Adrenal gland (tissue), 12 donors: Measurements from ENCODE around the gene LSMEM2. TPM values are rescaled to one million over a fixed set of nuclear protein-coding genes. Genes with fewer than 3 reads are reported as not detected.
A peak's percentile ranks its signal among the peaks of the same experiment; 100 is the strongest.
"Not testable (repeated sequence)": the region's sequence is repeated elsewhere in the genome, so short reads cannot be mapped to it uniquely, and the experiment has no call there.

ENCODE experiments used
- DNase-seq, 7 donors: peaks; one replicate each; pipeline ENCODE4 v3.0.0-alpha.2; 2019 to 2020
- H3K27ac ChIP-seq, 5 donors: fragments of 200-600 bp; sonication (generic) in 4 of 5; 1 replicate in 3 of 5; 2 replicates in 2 of 5; pipeline versions ENCODE4 v1.5.1 to v1.8.0; 2016 to 2020; ENCODE audit warnings: mild to moderate bottlenecking in 1 of 5
- H3K27me3 ChIP-seq: fragments of 200-600 bp; 2 replicates; pipeline ENCODE4 v1.8.0; 2021
- H3K36me3 ChIP-seq, 2 donors: fragments of 200-600 bp; replicated peaks in 1 of 2; 1 replicate in 1 of 2; 2 replicates in 1 of 2; pipeline versions ENCODE4 v1.5.1 to v1.8.0; 2018 to 2022
- H3K4me1 ChIP-seq, 2 donors: fragments of 200-600 bp; replicated peaks in 1 of 2; 1 replicate in 1 of 2; 2 replicates in 1 of 2; pipeline versions ENCODE4 v1.5.1 to v1.8.0; 2018 to 2021
- H3K4me3 ChIP-seq, 4 donors: fragments of 200-600 bp; sonication (generic) in 3 of 4; one replicate each; pipeline ENCODE4 v1.5.1; 2016 to 2018
- H3K9me3 ChIP-seq, 3 donors: fragments of 200-600 bp; sonication (generic) in 1 of 3; replicated peaks in 1 of 3; 1 replicate in 2 of 3; 2 replicates in 1 of 3; pipeline versions ENCODE4 v1.5.1 to v1.8.0; 2016 to 2021
- POLR2A ChIP-seq, 2 donors: fragments of 450-650 bp; IDR thresholded peaks; one replicate each; pipeline ENCODE4 v1.6.1; 2017; ENCODE audit warnings: antibody characterized with exemption in 2 of 2, mild to moderate bottlenecking in 2 of 2, moderate library complexity in 1 of 2
- WGBS, 4 donors: extraction: QIAGEN DNeasy Blood & Tissue Kit in 2 of 4; methylation state at CpG; one replicate each; pipeline versions ENCODE4 v1.1.5 to v1.1.7; 2013 to 2017; 5-methylcytosine and 5-hydroxymethylcytosine counted together
- intact Hi-C, 2 donors: fragments of 100-400 bp; cut with DNase I; formaldehyde crosslinking; loops; one replicate each; pipeline versions ENCODE4 v1.14.1 to v1.15.0; 2022 to 2023
- polyA plus RNA-seq, 3 donors: library from polyadenylated mRNA; stranded (reverse); fragments of 200-250 nt in 2 of 3; fragments of 350-450 nt in 1 of 3; fragmentation: Illumina TruSeq in 1 of 3; extraction: RNeasy Lipid Tissue Mini Kit (QIAGEN cat#74804) in 1 of 3; gene quantifications; one replicate each; pipeline ENCODE4 v1.2.3, GENCODE V29; 2013 to 2014
- total RNA-seq, 9 donors: library from RNA; depleted of rRNA in 4 of 9; stranded (reverse); fragments of >200 nt in 4 of 9; fragments of 120-200 nt in 1 of 9; fragmentation: NEBNext Ultra II Directional in 1 of 9; extraction: Animal tissue kit (Norgen Biotek cat#: 25700) in 1 of 9; gene quantifications; one replicate each; pipeline versions ENCODE4 v1.1.0 to v1.2.4, GENCODE V29; 2013 to 2023
- TF ChIP-seq, protein P1 (sequence below), 6 experiments: fragments of 450-650 bp in 4 of 6; fragments of 200-600 bp in 2 of 6; sonication (generic) in 1 of 6; IDR thresholded peaks; 1 replicate in 5 of 6; 2 replicates in 1 of 6; pipeline versions ENCODE4 v1.5.1 to v1.8.0; 2016 to 2021; ENCODE audit warnings: antibody characterized with exemption in 6 of 6, mild to moderate bottlenecking in 2 of 6, moderate library complexity in 1 of 6
- donor health status: healthy with polysubstance abuse.
- donor health status: Bipolar disorder and iron deficiency.
- donor health status: DM: yes; HTN: yes; CAD: no.
- donor health status: DM: no; HTN: no; CAD: no.
- donor health status: DM: no; HTN: no; CAD: no.
- donor health status: DM: yes; HTN: yes; CAD: no.

LSMEM2 gene
- total and polyA plus RNA-seq, 12 donors = 0.09 to 0.76 (median 0.47) TPM; not detected in 5

DNA sequence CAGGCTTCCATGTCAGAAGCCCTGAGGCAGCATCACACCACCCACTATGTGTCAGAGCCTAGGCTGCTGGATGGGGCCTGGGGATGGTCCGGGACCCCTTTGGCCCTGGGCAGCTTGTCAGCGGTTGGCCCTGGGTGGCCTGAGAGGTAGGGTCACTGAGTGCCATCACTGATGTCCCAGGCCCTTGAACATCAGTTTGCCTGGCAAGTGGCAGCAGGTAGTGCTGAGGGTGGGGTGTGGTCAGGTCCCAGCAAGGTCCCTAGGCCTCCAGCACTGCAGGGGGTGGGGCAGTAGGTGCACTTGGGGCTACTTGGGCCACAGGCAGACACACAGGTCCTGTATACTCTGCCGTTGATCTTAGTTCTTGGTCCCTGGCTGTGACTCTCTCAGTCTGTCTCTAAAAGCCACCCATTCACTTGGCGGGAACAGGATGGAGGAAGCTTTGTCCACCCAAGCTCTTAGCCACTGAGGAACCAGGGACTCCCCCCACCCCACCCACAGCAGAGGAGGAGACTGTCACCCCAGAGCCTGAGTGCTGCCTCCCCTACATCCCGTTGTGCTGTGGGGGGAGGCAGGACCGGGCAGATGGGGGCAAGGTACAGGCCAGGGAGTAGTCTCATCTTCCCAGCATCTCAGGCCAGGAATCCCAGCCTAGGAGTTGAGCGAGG is 37.0 kb upstream of the LSMEM2 start:
- no peaks in the 10 kb centered on the region for H3K9me3 ChIP-seq
- 47 to 60% (median 57%) methylated on average over 5 to 7 of the region's 7 CpGs for WGBS, 4 donors
- H3K27me3 ChIP-seq = no peaks in the 10 kb centered on the region
- intact Hi-C loops = no loop called here
- H3K36me3 ChIP-seq = no peaks in the 10 kb centered on the region
- TF ChIP-seq, protein P1, sequence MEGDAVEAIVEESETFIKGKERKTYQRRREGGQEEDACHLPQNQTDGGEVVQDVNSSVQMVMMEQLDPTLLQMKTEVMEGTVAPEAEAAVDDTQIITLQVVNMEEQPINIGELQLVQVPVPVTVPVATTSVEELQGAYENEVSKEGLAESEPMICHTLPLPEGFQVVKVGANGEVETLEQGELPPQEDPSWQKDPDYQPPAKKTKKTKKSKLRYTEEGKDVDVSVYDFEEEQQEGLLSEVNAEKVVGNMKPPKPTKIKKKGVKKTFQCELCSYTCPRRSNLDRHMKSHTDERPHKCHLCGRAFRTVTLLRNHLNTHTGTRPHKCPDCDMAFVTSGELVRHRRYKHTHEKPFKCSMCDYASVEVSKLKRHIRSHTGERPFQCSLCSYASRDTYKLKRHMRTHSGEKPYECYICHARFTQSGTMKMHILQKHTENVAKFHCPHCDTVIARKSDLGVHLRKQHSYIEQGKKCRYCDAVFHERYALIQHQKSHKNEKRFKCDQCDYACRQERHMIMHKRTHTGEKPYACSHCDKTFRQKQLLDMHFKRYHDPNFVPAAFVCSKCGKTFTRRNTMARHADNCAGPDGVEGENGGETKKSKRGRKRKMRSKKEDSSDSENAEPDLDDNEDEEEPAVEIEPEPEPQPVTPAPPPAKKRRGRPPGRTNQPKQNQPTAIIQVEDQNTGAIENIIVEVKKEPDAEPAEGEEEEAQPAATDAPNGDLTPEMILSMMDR (IDR thresholded peaks at IDR 0.05) = no peak
- TF ChIP-seq POLR2A (IDR thresholded peaks at IDR 0.05) = no peak
- H3K4me1 ChIP-seq = peaks cover 49 to 86% of the 10 kb centered on the region in 2 donors
- peak overlapping the region in 4 of 5 donors; percentile 54 to 92 (median 81) for H3K27ac ChIP-seq
- H3K4me3 ChIP-seq = no peak overlapping the region
- no peak for DNase-seq

DNA sequence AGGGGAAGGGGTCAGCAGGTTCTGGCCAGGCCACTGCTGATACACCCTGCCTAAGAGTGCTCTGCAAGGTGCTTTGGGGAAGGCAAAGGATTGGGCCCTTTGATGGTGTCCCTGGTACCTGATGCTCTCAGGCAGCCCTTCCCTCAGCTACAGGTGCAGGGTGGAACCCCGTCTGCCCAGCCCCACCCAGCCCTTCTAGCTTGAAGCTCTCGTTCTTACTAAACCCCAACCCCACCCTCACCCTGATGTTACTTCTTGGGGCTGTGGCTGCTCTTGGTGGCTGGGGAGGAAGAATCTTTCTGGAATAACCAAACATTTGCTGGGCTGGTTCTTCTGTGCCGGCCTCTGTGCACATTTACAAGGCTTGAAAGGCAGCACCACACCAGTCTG is 36.5 kb upstream of the LSMEM2 start:
- H3K4me3 ChIP-seq = no peak overlapping the region

GRCh38 chr3:50242851-50243542 is 35.9 kb upstream of the LSMEM2 start:
- DNase-seq = peak; percentile 58 to 81 (median 66)
- Histone ChIP-seq H3K4me3 (no peak overlapping the region), H3K27me3 (no peaks in the 10 kb centered on the region), H3K27ac (peak overlapping the region; percentile 54 to 92 (median 76)), H3K4me1 (peaks cover 49 to 98% of the 10 kb centered on the region in 2 donors), H3K9me3 (no peaks in the 10 kb centered on the region), H3K36me3 (peaks cover 0 to 6% of the 10 kb centered on the region in 2 donors)
- TF ChIP-seq POLR2A (IDR thresholded peaks at IDR 0.05) = no peak
- TF ChIP-seq, protein P1 (IDR thresholded peaks at IDR 0.05) = peak in 1 of 6 experiments; percentile 20
- WGBS, 4 donors = 31 to 50% (median 38%) methylated on average over 11 to 14 of the region's 14 CpGs
- intact Hi-C loops = no loop called here

More for the DNA sequence above, 36.5 kb upstream of the LSMEM2 start:
- TF ChIP-seq POLR2A (IDR thresholded peaks at IDR 0.05) = no peak
- TF ChIP-seq, protein P1 (IDR thresholded peaks at IDR 0.05) = no peak
- Histone ChIP-seq H3K27ac (peak overlapping the region in 4 of 5 donors; percentile 54 to 92 (median 81)), H3K27me3 (no peaks in the 10 kb centered on the region), H3K36me3 (peaks cover 0 to 3% of the 10 kb centered on the region in 2 donors), H3K4me1 (peaks cover 49 to 91% of the 10 kb centered on the region in 2 donors), H3K9me3 (no peaks in the 10 kb centered on the region)
- WGBS, 4 donors = 17 to 83% (median 48%) methylated on average over 1 to 3 of the region's 3 CpGs
- intact Hi-C loops = no loop called here
- DNase-seq = no peak

DNA sequence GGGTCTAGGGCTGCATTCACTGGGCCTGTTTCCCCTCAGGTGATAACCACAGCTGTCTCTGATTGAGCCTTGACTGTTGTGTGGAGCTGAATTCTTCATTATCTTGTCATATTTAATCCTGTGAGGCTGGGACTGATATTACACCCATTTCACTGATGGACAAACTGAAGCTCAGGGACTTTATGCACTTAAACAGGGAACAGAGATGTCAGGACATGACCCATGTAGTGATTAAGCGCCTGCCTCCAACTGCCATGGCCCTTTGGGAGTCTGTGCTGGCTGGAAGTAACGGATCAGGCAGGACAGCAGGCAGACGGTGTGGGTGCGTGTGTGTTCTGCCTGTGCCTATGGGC is 35.4 kb upstream of the LSMEM2 start:
- WGBS, 4 donors = 69 to 81% (median 71%) methylated on average over 4 of the region's 4 CpGs
- DNase-seq = no peak
- H3K9me3 ChIP-seq = no peaks in the 10 kb centered on the region
- no peaks in the 10 kb centered on the region for H3K27me3 ChIP-seq
- H3K27ac ChIP-seq = peak overlapping the region; percentile 54 to 92 (median 76)
- H3K36me3 ChIP-seq = peaks cover 0 to 6% of the 10 kb centered on the region in 2 donors
- H3K4me3 ChIP-seq = no peak overlapping the region
- intact Hi-C loops = no loop called here
- H3K4me1 ChIP-seq = peaks cover 49 to 98% of the 10 kb centered on the region in 2 donors
- TF ChIP-seq, protein P1 (IDR thresholded peaks at IDR 0.05) = no peak
- no peak for TF ChIP-seq POLR2A (IDR thresholded peaks at IDR 0.05)

DNA sequence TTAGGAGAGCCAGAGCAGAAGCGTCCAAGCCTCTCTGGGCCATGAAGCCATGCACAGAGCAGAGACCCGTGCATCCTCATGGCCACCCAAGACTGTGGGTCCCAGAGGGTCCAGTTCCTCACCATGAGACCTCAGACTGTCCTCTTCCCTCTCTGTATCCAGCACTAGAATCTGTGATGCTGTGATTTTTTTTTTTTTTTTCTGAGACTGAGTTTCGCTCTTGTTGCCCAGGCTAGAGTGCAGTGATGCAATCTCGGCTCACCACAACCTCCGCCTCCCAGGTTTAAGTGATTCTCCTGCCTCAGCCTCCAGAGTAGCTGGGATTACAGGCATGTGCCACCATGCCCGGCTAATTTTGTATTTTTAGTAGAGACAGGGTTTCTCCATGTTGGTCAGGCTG is 34.1 kb upstream of the LSMEM2 start:
- Histone ChIP-seq H3K27ac (peak overlapping the region in 4 of 5 donors; percentile 44 to 92 (median 70)), H3K4me1 (peaks cover 45 to 98% of the 10 kb centered on the region in 2 donors)
- H3K4me3 ChIP-seq, H3K27me3 ChIP-seq, DNase-seq, intact Hi-C loops, H3K9me3 ChIP-seq, H3K36me3 ChIP-seq: not testable (repeated sequence)
- 66 to 79% (median 73%) methylated on average over 5 to 6 of the region's 6 CpGs for WGBS, 4 donors
